B cell (primary cell): ENCODE measurements around the gene PLCB1. TPM values are rescaled to one million over a fixed set of nuclear protein-coding genes. Genes with fewer than 3 reads are reported as not detected.

Experiments
- ATAC-seq: fragments of 200-7000 bp; cut with Tn5 transposase; one replicate; pipeline ENCODE4 v1.10.0; 2021; ENCODE audit warnings: low read depth, mild to moderate bottlenecking, moderate number of reproducible peaks, moderate library complexity
- CTCF ChIA-PET: fragments of 350-600 bp; sonication (Branson Sonifier 250); formaldehyde crosslinking; loops from one replicate; lab custom pipeline; 2021; ENCODE audit warnings: antibody characterized with exemption, inconsistent platforms; lab: Charles Lee
- POLR2A ChIA-PET: fragments of 350-600 bp; sonication (Branson Sonifier 250); formaldehyde crosslinking; loops from one replicate; lab custom pipeline; 2021; ENCODE audit warnings: antibody characterized with exemption; lab: Charles Lee
- DNase-seq: peaks from one replicate; pipeline ENCODE4 v3.0.0; 2013
- H2AFZ ChIP-seq: 2 replicates; pipeline ENCODE4 v1.6.1; 2012; ENCODE audit warnings: mild to moderate bottlenecking, low read depth, low read length; ENCODE audit not compliant: insufficient read depth, poor library complexity, severe bottlenecking
- H3K27ac ChIP-seq, 2 donors: 1 replicate in 1 of 2; 2 replicates in 1 of 2; pipeline ENCODE4 v1.5.1; 2012 to 2013; ENCODE audit warnings: low read length in 2 of 2, mild to moderate bottlenecking in 2 of 2, moderate library complexity in 1 of 2
- H3K27me3 ChIP-seq, 4 experiments: fragments of 200-600 bp in 1 of 4; sonication (generic) in 1 of 4; replicated peaks in 1 of 4; 1 replicate in 2 of 4; 2 replicates in 2 of 4; pipeline versions ENCODE4 v1.6.1 to v1.7.0; 2013 to 2016; ENCODE audit warnings: low read length in 3 of 4, mild to moderate bottlenecking in 2 of 4, mixed read lengths in 1 of 4, moderate library complexity in 1 of 4; ENCODE audit not compliant: insufficient read depth in 4 of 4, control insufficient read depth in 3 of 4; ENCODE audit errors: control extremely low read depth in 1 of 4
- H3K36me3 ChIP-seq, 2 experiments: replicated peaks in 1 of 2; 1 replicate in 1 of 2; 2 replicates in 1 of 2; pipeline versions ENCODE4 v1.6.1 to v1.7.1; 2013; ENCODE audit warnings: low read length in 1 of 2; ENCODE audit not compliant: insufficient read depth in 2 of 2, control insufficient read depth in 1 of 2; ENCODE audit errors: control extremely low read depth in 1 of 2, extremely low read depth in 1 of 2
- H3K4me1 ChIP-seq, 2 donors: fragments of 200-600 bp in 1 of 2; sonication (generic) in 1 of 2; 1 replicate in 1 of 2; 2 replicates in 1 of 2; pipeline versions ENCODE4 v1.5.1 to v1.6.1; 2013 to 2017; ENCODE audit warnings: low read length in 2 of 2; ENCODE audit not compliant: control insufficient read depth in 2 of 2, insufficient read depth in 2 of 2
- H3K4me2 ChIP-seq: replicated peaks from 2 replicates; pipeline ENCODE3; 2012; ENCODE audit warnings: mild to moderate bottlenecking, low read depth, low read length; ENCODE audit not compliant: poor library complexity, severe bottlenecking
- H3K4me3 ChIP-seq, 5 experiments: fragments of 200-600 bp in 1 of 5; sonication (generic) in 1 of 5; 1 replicate in 3 of 5; 2 replicates in 2 of 5; pipeline versions ENCODE4 v1.5.1 to v1.7.0; 2011 to 2016; ENCODE audit warnings: low read length in 4 of 5, mild to moderate bottlenecking in 4 of 5, low read depth in 2 of 5, control low read depth in 1 of 5, moderate library complexity in 1 of 5; ENCODE audit not compliant: insufficient read depth in 1 of 5; ENCODE audit errors: control extremely low read depth in 1 of 5, extremely low read depth in 1 of 5
- H3K79me2 ChIP-seq: fragments of 200-600 bp; sonication (generic); one replicate; pipeline ENCODE4 v1.6.0; 2016; ENCODE audit warnings: low read length; ENCODE audit not compliant: control insufficient read depth, insufficient read depth
- H3K9ac ChIP-seq: fragments of 200-600 bp; sonication (generic); 2 replicates; pipeline ENCODE4 v1.6.1; 2017; ENCODE audit warnings: mild to moderate bottlenecking, low read length, moderate library complexity
- H3K9me3 ChIP-seq, 3 donors: one replicate each; pipeline versions ENCODE4 v1.6.1 to v1.7.1; 2013; ENCODE audit warnings: low read length in 2 of 3; ENCODE audit not compliant: control insufficient read depth in 2 of 3, insufficient read depth in 1 of 3; ENCODE audit errors: control extremely low read depth in 1 of 3
- H4K20me1 ChIP-seq: 2 replicates; pipeline ENCODE4 v1.6.0; 2012; ENCODE audit warnings: mild to moderate bottlenecking, low read length; ENCODE audit not compliant: insufficient read depth, control insufficient read depth, poor library complexity, severe bottlenecking
- H3K27ac Mint-ChIP-seq: one replicate; pipeline ENCODE4 v1.8.0; 2021; ENCODE audit warnings: mixed read lengths
- H3K27me3 Mint-ChIP-seq: one replicate; pipeline ENCODE4 v1.8.0; 2021; ENCODE audit warnings: mixed read lengths
- H3K4me1 Mint-ChIP-seq: one replicate; pipeline ENCODE4 v1.8.0; 2021; ENCODE audit warnings: mixed read lengths
- H3K4me3 Mint-ChIP-seq: one replicate; pipeline ENCODE4 v1.8.0; 2021; ENCODE audit warnings: mixed read lengths
- H3K9me3 Mint-ChIP-seq: one replicate; pipeline ENCODE4 v1.8.0; 2022; ENCODE audit warnings: mixed read lengths; ENCODE audit not compliant: insufficient read depth
- CTCF ChIP-seq: fragments of 200-600 bp; IDR thresholded peaks from one replicate; pipeline ENCODE4 v1.8.0; 2022; ENCODE audit warnings: antibody characterized with exemption, mild to moderate bottlenecking
- EZH2 ChIP-seq: IDR thresholded peaks from 2 replicates; pipeline ENCODE4 v1.6.1; 2012; ENCODE audit warnings: borderline replicate concordance, low read depth, mild to moderate bottlenecking, moderate library complexity, low read length; ENCODE audit not compliant: insufficient read depth, poor library complexity, severe bottlenecking
- WGBS: methylation state at CpG from one replicate; pipeline ENCODE4 v1.1.5; 2013; ENCODE audit warnings: missing lambda C conversion rate; ENCODE audit not compliant: insufficient coverage; 5-methylcytosine and 5-hydroxymethylcytosine counted together
- intact Hi-C: fragments of 100-400 bp; cut with micrococcal nuclease; formaldehyde crosslinking; loops from one replicate; pipeline ENCODE4 v1.10.0; 2022
- polyA plus RNA-seq: library from polyadenylated mRNA; depleted of rRNA; stranded (reverse); fragments of >200 nt; gene quantifications from 2 replicates; pipeline ENCODE4 v1.2.3, GENCODE V29; 2012
- total RNA-seq, 2 donors: library from RNA; stranded (reverse); fragments of 120-200 nt in 1 of 2; gene quantifications; 1 replicate in 1 of 2; 2 replicates in 1 of 2; pipeline versions ENCODE4 v1.2.3 to v1.2.4, GENCODE V29; 2013 to 2022

PLCB1 gene
- total and polyA plus RNA-seq, 2 donors (not counting 1 experiment from before 2014, with no cell fraction given): 0.18 to 0.47 TPM

- POLR2A ChIA-PET: no interaction called here
These were observed 648.8 kb downstream of the PLCB1 start for GRCh38 chr20:8780915-8781314.

GRCh38 chr20:8782804-8783203, 650.7 kb downstream of the PLCB1 start:
- H3K4me2 ChIP-seq: no peak overlapping the region
- Mint-ChIP-seq H3K27ac (no peak overlapping the region), H3K27me3 (no peaks in the 10 kb centered on the region), H3K4me3 (no peak overlapping the region), H3K9me3 (peaks cover 2% of the 10 kb centered on the region), H3K4me1 (no peaks in the 10 kb centered on the region)
- no peak overlapping the region for H3K4me3 ChIP-seq
- no peak for TF ChIP-seq EZH2
- TF ChIP-seq CTCF: no peak
- DNase-seq (no peak), ATAC-seq (no peak)
- no peaks in the 10 kb centered on the region for H3K9me3 ChIP-seq
- H3K27me3 ChIP-seq: no peaks in the 10 kb centered on the region
- no peaks in the 10 kb centered on the region for H3K4me1 ChIP-seq
- no peaks in the 10 kb centered on the region for H4K20me1 ChIP-seq
- no CpG with 5 or more reads among the region's 2 CpGs for WGBS
- no peaks in the 10 kb centered on the region for H3K36me3 ChIP-seq
- H3K79me2 ChIP-seq: no peaks in the 10 kb centered on the region
- POLR2A ChIA-PET: no interaction called here
- intact Hi-C loops: no loop called here
- no peak overlapping the region for H3K27ac ChIP-seq
- no peak overlapping the region for H2AFZ ChIP-seq
- CTCF ChIA-PET: no interaction called here
- H3K9ac ChIP-seq: no peak overlapping the region

More at GRCh38 chr20:8780915-8781314, 648.8 kb downstream of the PLCB1 start:
- H3K4me3 ChIP-seq: no peak overlapping the region
- no peaks in the 10 kb centered on the region for H3K79me2 ChIP-seq
- no peak for DNase-seq
- no peaks in the 10 kb centered on the region for H3K27me3 ChIP-seq
- TF ChIP-seq EZH2 (no peak), CTCF (no peak)
- Mint-ChIP-seq H3K4me1 (no peaks in the 10 kb centered on the region), H3K9me3 (peaks cover 2% of the 10 kb centered on the region), H3K27me3 (no peaks in the 10 kb centered on the region), H3K27ac (no peak overlapping the region), H3K4me3 (no peak overlapping the region)
- H4K20me1 ChIP-seq: no peaks in the 10 kb centered on the region
- no peak for ATAC-seq
- H3K9ac ChIP-seq: no peak overlapping the region
- H3K36me3 ChIP-seq: no peaks in the 10 kb centered on the region
- intact Hi-C loops: no loop called here
- no peaks in the 10 kb centered on the region for H3K4me1 ChIP-seq
- H2AFZ ChIP-seq: no peak overlapping the region
- no peak overlapping the region for H3K27ac ChIP-seq
- no peaks in the 10 kb centered on the region for H3K9me3 ChIP-seq
- no peak overlapping the region for H3K4me2 ChIP-seq
- CTCF ChIA-PET: no interaction called here
